Forelimb muscle (tissue), 1 donor: ENCODE results near the gene FBRS. TPM values are rescaled to one million over a fixed set of nuclear protein-coding genes. Genes with fewer than 3 reads are reported as not detected.
A peak's percentile ranks its signal among the peaks of the same experiment; 100 is the strongest.
"Not testable (repeated sequence)": the region's sequence is repeated elsewhere in the genome, so short reads cannot be mapped to it uniquely, and the experiment has no call there.

Source experiments
- DNase-seq: peaks from one replicate; pipeline ENCODE4 v3.0.0-alpha.2; 2013; ENCODE audit warnings: low read depth
- polyA plus RNA-seq: library from polyadenylated mRNA; unstranded; fragments of 120-200 nt; gene quantifications from one replicate; pipeline ENCODE4 v1.2.1, GENCODE V29; 2013; ENCODE audit not compliant: insufficient read length

Gene FBRS
- polyA plus RNA-seq, 1 donor: 33.8 TPM

DNA sequence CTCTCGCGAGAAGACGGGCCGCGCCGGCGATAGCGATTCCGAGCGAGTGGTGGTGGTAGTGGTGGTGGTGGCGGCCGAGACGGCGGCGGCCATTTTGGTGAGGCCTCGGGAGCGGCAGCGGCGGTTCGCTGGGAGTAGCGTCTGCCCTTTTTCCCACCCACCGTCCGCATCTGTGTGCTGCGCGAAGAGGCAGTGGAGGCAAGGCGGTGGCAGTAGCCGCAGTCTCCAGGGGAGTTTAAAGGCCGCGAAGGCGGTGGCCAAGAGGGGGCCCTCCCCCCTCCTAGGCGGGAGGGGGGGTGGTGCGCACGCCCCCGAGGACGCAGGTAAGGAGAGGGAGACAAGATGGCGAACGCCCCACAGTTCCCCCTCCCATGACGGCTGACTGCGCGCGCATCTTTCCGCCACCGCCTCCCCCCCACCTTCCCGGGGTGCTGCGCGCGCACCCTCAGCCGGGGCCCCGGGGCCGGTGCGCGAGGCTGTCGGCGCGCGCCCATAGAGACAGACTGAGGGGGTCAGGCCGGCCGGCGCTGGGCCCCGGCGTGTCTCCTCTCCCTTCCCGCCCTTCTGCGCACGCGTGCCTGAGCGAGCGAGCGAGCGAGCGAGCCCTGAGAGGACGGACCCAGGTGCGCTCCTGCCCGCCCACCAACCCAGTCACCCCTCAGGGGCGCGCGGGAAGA lies 40.0 kb downstream of the FBRS start:
- DNase-seq: peak; percentile 89

DNA sequence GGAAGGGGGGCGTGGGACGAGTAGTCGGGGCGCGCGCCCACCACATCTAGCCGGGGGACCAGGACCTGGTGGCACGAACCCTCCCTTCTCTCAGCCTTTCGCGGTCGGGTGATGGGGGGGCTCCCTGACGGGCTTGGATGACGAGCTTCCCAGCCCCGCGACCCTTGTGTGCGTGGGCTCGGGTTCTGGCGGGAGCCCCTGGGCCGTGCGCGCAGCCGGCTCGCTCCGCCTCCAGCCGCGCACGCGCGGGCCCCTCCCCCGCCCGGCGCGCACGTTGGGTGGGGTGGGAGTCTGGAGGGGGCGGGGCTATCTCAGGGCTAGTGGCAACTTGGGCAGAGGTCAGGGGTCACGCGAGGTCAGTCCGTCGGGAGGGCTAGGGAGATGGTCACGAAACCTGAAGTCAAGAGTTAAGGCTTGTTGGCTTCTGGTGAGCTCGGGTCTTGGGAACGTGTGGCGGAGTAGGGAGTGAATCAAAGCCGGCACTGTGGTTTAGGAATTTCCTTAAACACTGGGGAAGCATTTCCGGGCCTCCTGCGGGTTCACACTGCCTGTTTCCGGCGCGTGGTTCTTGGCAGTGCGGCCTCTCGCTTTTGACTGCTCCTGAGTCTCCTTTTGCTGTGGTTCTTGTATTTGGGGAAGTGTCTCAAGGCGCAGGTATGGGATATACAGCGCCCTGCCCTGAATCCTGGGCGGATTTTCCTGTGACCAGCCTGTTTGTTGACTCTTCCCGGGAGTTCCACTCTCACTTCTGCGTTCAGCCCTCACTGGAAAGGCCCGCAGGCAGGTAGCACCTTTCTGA lies 40.8 kb downstream of the FBRS start, which contains the start of gene SRCAP:
TSS of gene SRCAP (plus strand) at position 356 of the 799 bp plus-strand sequence. CDS start 1,654 bp downstream, outside the sequence.
- DNase-seq: peak; percentile 38

DNA sequence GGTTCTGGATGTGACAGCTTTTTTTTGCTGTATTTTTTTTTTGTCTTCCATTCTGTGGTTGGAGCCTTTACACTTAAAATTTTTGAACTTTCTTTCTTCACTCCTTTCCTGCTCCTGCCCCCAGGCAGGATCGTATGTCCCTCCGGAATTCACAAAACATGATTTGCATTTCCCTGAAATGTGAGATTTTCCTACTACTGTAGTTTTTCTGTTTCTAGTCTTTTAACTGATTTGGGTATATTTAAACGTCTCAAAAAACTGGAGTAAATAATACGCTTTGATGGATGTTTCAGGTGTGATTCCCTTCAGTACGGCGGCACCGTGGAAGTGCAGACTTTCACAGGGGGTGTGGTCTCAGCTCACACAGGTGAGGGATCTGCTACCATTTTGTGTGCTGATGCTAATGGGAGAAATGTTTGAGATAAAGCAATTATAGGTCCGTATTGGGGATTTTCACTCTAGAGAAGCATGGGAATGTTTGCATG lies 41.4 kb downstream of the FBRS start:
- no peak for DNase-seq

DNA sequence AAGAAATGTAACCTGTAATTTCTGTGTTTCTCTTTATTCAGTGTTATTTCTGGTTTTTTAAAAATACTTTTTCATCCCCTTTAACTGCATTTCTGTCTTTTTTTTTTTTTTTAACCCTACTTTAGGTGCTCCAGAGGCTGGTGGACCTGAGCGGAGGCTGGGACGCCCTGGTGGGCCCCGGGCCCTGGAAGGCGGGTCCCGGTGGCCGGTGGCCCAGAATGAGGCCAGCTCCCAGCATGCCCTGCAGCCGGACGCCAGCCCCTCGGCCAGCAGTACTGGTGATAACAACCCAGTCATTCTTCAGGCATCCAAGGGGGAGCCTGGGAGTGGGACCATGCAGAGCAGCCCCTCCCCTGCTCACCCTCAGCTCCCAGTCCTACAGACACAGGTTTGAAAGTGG lies 42.3 kb downstream of the FBRS start:
- no peak for DNase-seq

DNA sequence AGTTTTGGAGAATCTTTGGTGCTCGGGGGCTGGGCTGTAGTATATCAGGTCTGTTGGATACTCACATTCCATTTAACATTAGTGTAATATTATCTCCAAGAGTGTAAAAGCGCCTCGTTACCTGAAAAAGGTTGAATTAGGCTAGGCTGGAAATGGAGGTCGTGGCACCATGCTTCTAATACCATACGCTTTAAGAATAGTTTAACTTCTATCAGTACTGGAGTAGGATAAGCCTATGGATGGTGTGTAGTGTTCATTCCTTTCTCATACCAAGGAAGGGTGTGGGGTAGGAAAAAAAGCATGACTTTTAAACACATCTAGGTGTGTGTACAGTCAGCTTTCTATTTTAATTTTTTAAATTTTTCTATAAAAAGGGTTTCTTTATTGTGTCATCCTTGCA lies 42.7 kb downstream of the FBRS start:
- no peak for DNase-seq

DNA sequence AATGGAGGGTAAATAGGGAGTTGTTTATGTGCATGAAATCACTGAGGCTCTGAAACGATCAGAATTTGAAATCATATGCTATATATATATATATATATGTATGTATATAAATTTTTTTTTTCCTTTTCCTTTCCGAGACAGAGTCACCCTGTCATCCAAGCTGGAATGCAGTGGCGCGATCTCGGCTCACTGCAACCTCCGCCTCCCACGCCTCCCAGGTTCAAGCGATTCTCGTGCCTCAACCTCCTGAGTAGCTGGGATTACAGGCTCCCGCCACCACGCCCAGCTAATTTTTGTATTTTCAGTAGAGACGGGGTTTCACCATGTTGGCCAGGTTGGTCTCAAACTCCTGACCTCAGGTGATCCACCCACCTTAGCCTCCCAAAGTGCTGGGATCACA lies 44.8 kb downstream of the FBRS start:
- not testable (repeated sequence) for DNase-seq

DNA sequence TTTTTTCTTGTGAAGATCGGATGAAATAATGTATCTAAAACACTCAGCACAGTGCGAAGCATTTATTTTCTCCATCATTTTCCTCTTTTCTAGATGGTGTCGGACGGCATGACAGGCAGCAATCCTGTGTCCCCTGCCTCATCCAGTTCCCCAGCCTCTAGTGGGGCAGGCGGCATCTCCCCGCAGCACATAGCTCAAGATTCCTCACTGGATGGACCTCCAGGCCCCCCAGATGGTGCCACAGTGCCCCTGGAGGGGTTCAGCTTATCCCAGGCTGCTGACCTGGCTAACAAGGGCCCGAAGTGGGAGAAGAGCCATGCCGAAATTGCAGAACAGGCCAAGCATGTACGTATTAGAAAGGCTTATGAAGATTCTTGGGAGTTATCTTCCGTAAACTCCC lies 45.7 kb downstream of the FBRS start:
- DNase-seq: no peak

DNA sequence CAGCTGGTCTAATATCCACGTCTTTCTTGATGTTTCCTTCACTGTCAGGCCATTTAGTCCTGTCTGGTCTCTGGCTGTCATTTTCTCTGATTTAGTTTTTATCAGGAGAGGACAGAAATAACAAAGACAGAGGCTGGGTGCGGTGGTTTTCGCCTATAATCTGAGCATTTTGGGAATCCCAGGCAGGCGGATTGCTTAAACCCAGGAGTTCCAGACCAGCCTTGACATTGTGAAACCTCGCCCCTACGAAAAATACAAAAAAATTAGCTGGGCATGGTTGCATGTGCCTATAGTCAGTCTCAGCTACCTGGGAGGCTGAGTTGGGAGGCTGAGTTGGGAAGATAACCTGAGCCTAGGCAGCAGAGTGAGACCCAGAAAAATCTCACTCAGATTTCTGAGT lies 47.8 kb downstream of the FBRS start:
- no peak for DNase-seq

DNA sequence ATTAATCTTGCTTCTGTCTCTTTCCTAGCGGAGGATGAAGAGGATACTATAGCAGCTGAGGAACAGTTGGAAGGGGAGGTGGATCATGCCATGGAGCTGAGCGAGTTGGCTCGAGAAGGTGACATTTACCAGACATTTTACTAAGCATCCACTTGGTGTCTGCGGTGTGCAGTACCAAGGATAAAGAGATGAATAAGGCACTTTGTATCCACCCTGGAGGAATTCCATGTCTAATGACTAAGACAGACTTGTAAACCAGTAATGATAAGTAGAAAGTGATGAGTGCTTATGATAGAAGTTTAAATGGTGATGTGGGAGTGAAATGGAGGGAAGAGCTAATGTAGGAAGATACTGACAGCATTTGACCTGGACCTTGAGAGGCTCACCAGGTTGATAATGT lies 52.7 kb downstream of the FBRS start:
- DNase-seq: no peak

DNA sequence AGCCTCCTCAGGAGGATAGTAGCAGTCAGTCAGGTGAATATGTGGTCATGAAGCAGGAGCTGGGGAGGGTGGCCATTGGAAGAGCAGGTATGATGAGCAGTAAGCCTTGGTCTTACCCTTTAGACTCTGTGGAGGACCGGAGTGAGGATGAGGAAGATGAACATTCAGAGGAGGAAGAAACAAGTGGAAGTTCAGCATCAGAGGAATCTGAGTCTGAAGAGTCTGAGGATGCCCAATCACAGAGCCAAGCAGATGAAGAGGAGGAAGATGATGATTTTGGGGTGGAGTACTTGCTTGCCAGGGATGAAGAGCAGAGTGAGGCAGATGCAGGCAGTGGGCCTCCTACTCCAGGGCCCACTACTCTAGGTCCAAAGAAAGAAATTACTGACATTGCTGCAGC lies 53.5 kb downstream of the FBRS start:
- DNase-seq: no peak

DNA sequence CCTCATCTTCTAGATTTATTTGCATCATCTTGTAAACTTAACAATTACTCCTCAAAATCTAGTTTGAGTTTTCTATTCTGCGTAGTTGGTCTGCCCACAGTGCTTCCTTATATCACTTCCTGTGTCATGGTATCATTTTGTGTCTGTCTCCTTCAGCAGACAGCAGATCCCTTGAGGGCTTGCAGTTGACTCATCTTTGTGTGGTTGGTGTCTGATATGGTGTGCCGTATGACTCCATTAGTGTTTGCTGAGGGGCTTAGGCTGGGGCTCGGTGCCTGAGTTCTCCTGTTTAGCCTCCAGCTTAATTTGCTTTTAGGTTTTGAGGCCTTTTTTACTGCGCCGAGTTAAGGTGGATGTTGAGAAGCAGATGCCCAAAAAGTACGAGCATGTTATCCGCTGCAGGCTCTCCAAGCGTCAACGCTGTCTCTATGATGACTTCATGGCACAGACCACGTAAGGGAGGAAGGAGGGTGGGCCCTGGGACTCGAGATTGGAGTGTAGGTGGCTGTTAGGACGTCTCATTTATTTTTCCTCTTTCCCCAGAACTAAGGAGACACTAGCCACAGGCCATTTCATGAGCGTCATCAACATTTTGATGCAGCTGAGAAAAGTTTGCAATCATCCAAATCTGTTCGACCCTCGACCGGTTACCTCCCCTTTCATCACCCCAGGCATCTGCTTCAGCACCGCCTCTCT lies 57.7 kb downstream of the FBRS start:
- DNase-seq: no peak

DNA sequence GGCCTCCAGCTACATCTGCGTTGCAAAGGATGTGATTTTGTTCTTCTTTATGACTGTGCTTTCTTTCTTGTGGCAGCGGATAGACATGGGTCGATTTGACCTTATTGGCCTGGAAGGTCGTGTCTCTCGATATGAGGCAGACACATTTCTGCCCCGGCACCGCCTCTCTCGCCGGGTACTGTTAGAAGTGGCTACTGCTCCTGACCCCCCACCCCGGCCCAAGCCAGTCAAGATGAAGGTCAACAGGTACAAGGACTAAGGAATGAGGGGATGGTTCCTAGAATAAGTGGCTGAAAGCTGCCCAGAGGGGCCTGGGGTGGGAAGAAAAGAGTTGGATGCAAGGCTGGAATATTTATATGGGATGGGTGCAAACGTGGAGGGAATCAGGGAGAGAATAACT lies 61.9 kb downstream of the FBRS start:
- DNase-seq: no peak

Other genes with a start within 250 kb of the FBRS start
- gene DCTPP1, start 228.4 kb upstream of the FBRS start, polyA plus RNA-seq: 23.6 TPM
- gene SEPHS2, start 212.6 kb upstream of the FBRS start, polyA plus RNA-seq: 13.8 TPM
- gene ITGAL, start 185.7 kb upstream of the FBRS start, polyA plus RNA-seq: 2.5 TPM
- gene ZNF768, start 131.9 kb upstream of the FBRS start, polyA plus RNA-seq: 27.9 TPM
- gene ZNF747, start 123.6 kb upstream of the FBRS start, polyA plus RNA-seq: 6.5 TPM
- gene ZNF764, start 100.1 kb upstream of the FBRS start, polyA plus RNA-seq: 6.2 TPM
- gene ZNF688, start 86.7 kb upstream of the FBRS start, polyA plus RNA-seq: 9.7 TPM
- gene ZNF785, start 72.7 kb upstream of the FBRS start, polyA plus RNA-seq: 13.1 TPM
- 6.6 TPM for gene ZNF689, start 48.0 kb upstream of the FBRS start, polyA plus RNA-seq
- gene PRR14, start 7.5 kb upstream of the FBRS start, polyA plus RNA-seq: 20.3 TPM
- 25.0 TPM for gene SRCAP, start 40.7 kb downstream of the FBRS start, polyA plus RNA-seq
- 12.7 TPM for gene PHKG2, start 90.0 kb downstream of the FBRS start, polyA plus RNA-seq
- 1.3 TPM for gene CFAP119, start 103.6 kb downstream of the FBRS start, polyA plus RNA-seq
- 40.2 TPM for gene RNF40, start 103.9 kb downstream of the FBRS start, polyA plus RNA-seq
- 12.3 TPM for gene ZNF629, start 128.8 kb downstream of the FBRS start, polyA plus RNA-seq
- 29.0 TPM for gene BCL7C, start 235.6 kb downstream of the FBRS start, polyA plus RNA-seq
- 12.8 TPM for gene CTF1, start 238.2 kb downstream of the FBRS start, polyA plus RNA-seq